Heart left ventricle (tissue), 16 donors: ENCODE results near the gene TXNRD2. TPM values are rescaled to one million over a fixed set of nuclear protein-coding genes. Genes with fewer than 3 reads are reported as not detected.

ENCODE experiments used
- ATAC-seq, 4 donors: fragments of 200-7000 bp; cut with Tn5 transposase; one replicate each; pipeline ENCODE4 v1.9.1; 2020 to 2022; ENCODE audit warnings: moderate library complexity in 4 of 4, mild to moderate bottlenecking in 3 of 4, moderate number of reproducible peaks in 1 of 4
- DNase-seq, 5 donors: peaks; one replicate each; pipeline ENCODE4 v3.0.0-alpha.2; 2020
- H3K27ac ChIP-seq, 12 donors: fragments of 200-600 bp; sonication (generic) in 4 of 12; one replicate each; pipeline versions ENCODE4 v1.5.0 to v1.8.0; 2016 to 2022; ENCODE audit warnings: mild to moderate bottlenecking in 2 of 12
- H3K27me3 ChIP-seq, 9 donors: fragments of 200-600 bp; sonication (generic) in 2 of 9; one replicate each; pipeline versions ENCODE4 v1.5.1 to v1.8.0; 2016 to 2022; ENCODE audit warnings: mild to moderate bottlenecking in 3 of 9
- H3K36me3 ChIP-seq, 9 donors: fragments of 200-600 bp; sonication (generic) in 2 of 9; one replicate each; pipeline versions ENCODE4 v1.5.0 to v1.8.0; 2018 to 2022; ENCODE audit warnings: mild to moderate bottlenecking in 2 of 9
- H3K4me1 ChIP-seq, 12 donors: fragments of 200-600 bp; sonication (generic) in 4 of 12; one replicate each; pipeline versions ENCODE4 v1.5.0 to v1.8.0; 2016 to 2022; ENCODE audit warnings: mild to moderate bottlenecking in 3 of 12
- H3K4me3 ChIP-seq, 12 donors: fragments of 200-600 bp; sonication (generic) in 4 of 12; one replicate each; pipeline versions ENCODE4 v1.5.0 to v1.8.0; 2017 to 2022; ENCODE audit warnings: mild to moderate bottlenecking in 9 of 12, moderate library complexity in 4 of 12
- H3K9me3 ChIP-seq, 12 donors: fragments of 200-600 bp; sonication (generic) in 4 of 12; one replicate each; pipeline versions ENCODE4 v1.5.0 to v1.8.0; 2016 to 2022; ENCODE audit warnings: mild to moderate bottlenecking in 1 of 12
- POLR2A ChIP-seq, 2 donors: fragments of 450-650 bp; IDR thresholded peaks; one replicate each; pipeline ENCODE4 v1.6.1; 2017; ENCODE audit warnings: antibody characterized with exemption in 2 of 2, mild to moderate bottlenecking in 2 of 2, moderate library complexity in 2 of 2
- WGBS, 4 donors: extraction: QIAGEN DNeasy Blood & Tissue Kit in 2 of 4; methylation state at CpG; one replicate each; pipeline versions ENCODE4 v1.1.5 to v1.1.7; 2013 to 2018; 5-methylcytosine and 5-hydroxymethylcytosine counted together
- intact Hi-C, 10 donors: fragments of 100-400 bp; cut with DNase I; formaldehyde crosslinking; loops; one replicate each; pipeline versions ENCODE4 v1.11.1 to v1.14.2; 2022
- polyA plus RNA-seq, 2 donors: library from polyadenylated mRNA; stranded (reverse); fragments of 200-250 nt; gene quantifications; one replicate each; pipeline ENCODE4 v1.2.3, GENCODE V29; 2013
- total RNA-seq, 9 donors: library from RNA; depleted of rRNA in 2 of 9; stranded (reverse); fragments of >200 nt in 2 of 9; fragmentation: NEBNext Ultra II Directional in 3 of 9; extraction: Animal tissue kit (Norgen Biotek cat#: 25700) in 3 of 9; gene quantifications; one replicate each; pipeline versions ENCODE4 v1.1.0 to v1.2.4, GENCODE V29; 2016 to 2023
- TF ChIP-seq, protein P1 (sequence below), 12 donors: fragments of 200-600 bp; sonication (generic) in 4 of 12; IDR thresholded peaks; one replicate each; pipeline versions ENCODE4 v1.5.0 to v1.8.0; 2018 to 2022; ENCODE audit warnings: antibody characterized with exemption in 12 of 12, mild to moderate bottlenecking in 5 of 12
- donor health status: ischemic (EF 13 %, LVEDD 7.1; RV severe dilation, severe dysfunction).
- donor health status: healthy with polysubstance abuse.
- donor health status: DM: no; HTN: yes; CAD: no.
- donor health status: DM: no; HTN: no; CAD: no.
- donor health status: ischemic (EF 25% LVEDD 6.9; RV normal size, moderate dysfunction).
- donor health status: ischemic (EF 25% LVEDD 5.7; RV mildly dilated, moderate dysfunction).
- donor health status: healthy.
- donor health status: DM: yes; HTN: yes; CAD: no.
- donor health status: ischemic (EF 35%, LVEDD 5.7; RV mildly dilated, moderate dysfunction).
- donor health status: nonischemic (EF 11% LVEDD 7.7; RV severe dilation, severe dysfunction).
- donor health status: DM: yes; HTN: yes; CAD: no.
- donor health status: PGD.
- donor health status: ischemic (EF 29% LVEDD 5.4; RV normal size, mild dysfunction).
- donor health status: nonischemic (EF 23%, LVEDD 6.1; RV moderate dilation, normal function).

TXNRD2 gene
- total and polyA plus RNA-seq, 11 donors: 23.4 to 60.2 (median 33.5) TPM

DNA sequence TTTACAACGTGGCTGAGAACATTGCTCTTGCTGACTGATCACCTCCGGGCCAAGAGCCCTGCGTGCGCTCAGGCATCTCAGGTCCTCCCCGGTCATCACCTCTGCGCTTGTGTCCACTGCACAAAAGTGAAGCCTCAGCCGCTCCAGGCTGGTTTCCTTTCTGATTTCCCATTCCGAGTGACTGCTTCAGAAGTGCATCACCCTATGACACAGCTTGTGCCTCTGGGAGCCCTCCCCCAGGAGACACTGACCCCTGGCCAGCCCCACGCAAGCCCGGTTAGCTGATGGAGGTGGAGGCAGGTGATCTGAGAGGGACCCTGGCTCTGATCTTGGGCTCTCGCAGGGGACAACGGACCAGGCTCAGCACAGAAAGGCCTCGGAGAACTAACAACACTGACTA lies 48.7 kb downstream of the TXNRD2 start:
- Histone ChIP-seq H3K27ac (peak overlapping the region in 1 of 12 donors; percentile 77), H3K4me1 (peaks cover 0 to 26% (median 10%) of the 10 kb centered on the region in 12 donors), H3K36me3 (peaks cover 0 to 47% (median 22%) of the 10 kb centered on the region in 9 donors), H3K4me3 (no peak overlapping the region), H3K27me3 (no peaks in the 10 kb centered on the region), H3K9me3 (no peaks in the 10 kb centered on the region)
- DNase-seq (no peak), ATAC-seq (no peak)
- 91 to 96% (median 91%) methylated on average over 10 to 13 of the region's 13 CpGs for WGBS, 4 donors
- no peak for TF ChIP-seq POLR2A (IDR thresholded peaks at IDR 0.05)
- intact Hi-C loops: no loop called here

DNA sequence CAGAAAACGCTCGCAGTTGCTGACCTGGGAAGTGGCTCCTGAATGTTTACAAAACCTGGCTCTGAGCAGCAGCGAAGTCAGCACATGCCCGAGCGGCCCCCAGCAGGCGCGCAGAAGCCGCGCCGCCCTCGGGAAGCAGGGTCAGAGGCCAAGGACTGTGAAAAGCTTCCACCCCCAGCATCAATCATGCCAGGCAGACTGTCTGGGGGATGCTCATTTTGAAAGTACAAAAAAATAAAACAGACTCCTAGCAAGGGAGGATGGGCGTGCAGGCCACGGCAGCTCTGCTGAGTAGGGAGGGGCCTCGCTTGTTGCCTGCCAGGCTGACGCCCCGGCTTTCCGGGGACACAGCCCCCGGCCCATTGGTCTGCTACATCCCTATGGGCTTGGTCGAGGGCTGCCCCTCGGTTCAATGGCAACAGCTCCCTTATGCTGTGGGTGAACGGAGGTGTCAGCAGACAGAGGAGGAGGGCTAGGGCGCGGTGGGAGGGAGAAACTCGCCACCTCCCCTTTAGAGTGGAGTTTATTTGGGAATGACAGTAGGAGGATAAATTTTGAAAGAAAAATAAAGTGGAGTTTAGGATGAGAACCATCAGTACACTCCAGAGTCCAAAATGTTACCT lies 49.2 kb downstream of the TXNRD2 start:
- peaks cover 0 to 43% (median 19%) of the 10 kb centered on the region in 9 donors for H3K36me3 ChIP-seq
- no peak for DNase-seq

DNA sequence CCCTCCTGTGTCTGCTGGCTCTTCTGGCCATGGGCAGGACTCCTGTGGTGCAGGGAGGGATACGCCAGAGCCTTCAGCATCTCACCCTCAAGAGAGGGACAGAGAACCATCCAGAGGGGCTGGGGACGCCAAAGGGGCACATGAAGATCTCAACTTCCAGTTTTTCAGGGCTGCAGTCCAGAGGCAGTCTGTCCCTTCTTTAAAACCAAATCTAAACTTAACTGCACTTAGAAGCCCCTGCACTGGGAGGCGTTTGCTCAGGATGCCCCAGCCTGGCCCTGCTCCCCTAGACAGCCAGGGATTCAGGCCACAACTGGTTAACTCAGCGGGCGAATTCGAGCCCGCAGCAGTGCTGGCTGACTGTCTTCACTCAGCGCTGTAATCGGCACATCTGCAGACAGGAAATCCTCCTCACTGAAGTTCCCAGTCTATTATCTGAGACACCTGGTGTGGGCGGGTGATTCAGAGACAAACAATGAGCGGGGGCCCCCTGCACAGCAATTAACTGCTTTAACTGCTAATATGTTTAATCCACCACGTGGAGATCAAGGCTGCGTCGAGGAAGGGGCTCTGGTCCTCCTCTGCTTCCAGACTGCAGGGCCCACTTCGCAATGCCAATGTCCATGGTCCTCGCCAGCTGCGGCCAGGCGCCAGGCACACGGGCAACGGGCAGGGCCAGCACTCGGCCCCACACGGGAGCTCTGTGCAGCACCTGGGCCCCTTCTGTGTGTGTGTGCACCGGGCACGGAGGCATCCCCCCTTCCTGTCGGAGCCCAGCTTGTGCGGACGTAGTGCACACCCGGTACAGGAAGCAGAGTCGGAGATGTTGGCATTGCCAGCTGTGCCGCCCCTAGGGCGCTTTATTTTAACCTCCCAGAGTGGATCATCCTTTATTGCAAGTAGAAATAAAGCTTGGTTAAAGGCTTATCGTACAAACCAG lies 50.0 kb downstream of the TXNRD2 start:
- peaks cover 0 to 39% (median 10%) of the 10 kb centered on the region in 12 donors for H3K4me1 ChIP-seq
- H3K27me3 ChIP-seq: no peaks in the 10 kb centered on the region
- ATAC-seq (peak in 2 of 4 donors; percentile 45 to 50), DNase-seq (peak in 1 of 5 donors; percentile 21)
- 45 to 50% (median 48%) methylated on average over 21 to 32 of the region's 32 CpGs for WGBS, 4 donors
- peaks cover 0 to 36% (median 19%) of the 10 kb centered on the region in 9 donors for H3K36me3 ChIP-seq
- H3K4me3 ChIP-seq: peak overlapping the region in 1 of 12 donors; percentile 40
- H3K9me3 ChIP-seq: no peaks in the 10 kb centered on the region
- H3K27ac ChIP-seq: peak overlapping the region in 1 of 12 donors; percentile 77
- intact Hi-C loops: no loop called here
- TF ChIP-seq, protein P1, sequence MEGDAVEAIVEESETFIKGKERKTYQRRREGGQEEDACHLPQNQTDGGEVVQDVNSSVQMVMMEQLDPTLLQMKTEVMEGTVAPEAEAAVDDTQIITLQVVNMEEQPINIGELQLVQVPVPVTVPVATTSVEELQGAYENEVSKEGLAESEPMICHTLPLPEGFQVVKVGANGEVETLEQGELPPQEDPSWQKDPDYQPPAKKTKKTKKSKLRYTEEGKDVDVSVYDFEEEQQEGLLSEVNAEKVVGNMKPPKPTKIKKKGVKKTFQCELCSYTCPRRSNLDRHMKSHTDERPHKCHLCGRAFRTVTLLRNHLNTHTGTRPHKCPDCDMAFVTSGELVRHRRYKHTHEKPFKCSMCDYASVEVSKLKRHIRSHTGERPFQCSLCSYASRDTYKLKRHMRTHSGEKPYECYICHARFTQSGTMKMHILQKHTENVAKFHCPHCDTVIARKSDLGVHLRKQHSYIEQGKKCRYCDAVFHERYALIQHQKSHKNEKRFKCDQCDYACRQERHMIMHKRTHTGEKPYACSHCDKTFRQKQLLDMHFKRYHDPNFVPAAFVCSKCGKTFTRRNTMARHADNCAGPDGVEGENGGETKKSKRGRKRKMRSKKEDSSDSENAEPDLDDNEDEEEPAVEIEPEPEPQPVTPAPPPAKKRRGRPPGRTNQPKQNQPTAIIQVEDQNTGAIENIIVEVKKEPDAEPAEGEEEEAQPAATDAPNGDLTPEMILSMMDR (IDR thresholded peaks at IDR 0.05): no peak
- TF ChIP-seq POLR2A (IDR thresholded peaks at IDR 0.05): no peak

More for the DNA sequence above, 49.2 kb downstream of the TXNRD2 start:
- no peaks in the 10 kb centered on the region for H3K9me3 ChIP-seq
- H3K4me3 ChIP-seq: peak overlapping the region in 1 of 12 donors; percentile 40
- 55 to 72% (median 65%) methylated on average over 23 to 24 of the region's 24 CpGs for WGBS, 4 donors
- peak overlapping the region in 1 of 12 donors; percentile 77 for H3K27ac ChIP-seq
- intact Hi-C loops: no loop called here
- peaks cover 0 to 31% (median 10%) of the 10 kb centered on the region in 12 donors for H3K4me1 ChIP-seq
- ATAC-seq: no peak
- no peak for TF ChIP-seq POLR2A (IDR thresholded peaks at IDR 0.05)
- TF ChIP-seq, protein P1 (IDR thresholded peaks at IDR 0.05): no peak
- no peaks in the 10 kb centered on the region for H3K27me3 ChIP-seq

DNA sequence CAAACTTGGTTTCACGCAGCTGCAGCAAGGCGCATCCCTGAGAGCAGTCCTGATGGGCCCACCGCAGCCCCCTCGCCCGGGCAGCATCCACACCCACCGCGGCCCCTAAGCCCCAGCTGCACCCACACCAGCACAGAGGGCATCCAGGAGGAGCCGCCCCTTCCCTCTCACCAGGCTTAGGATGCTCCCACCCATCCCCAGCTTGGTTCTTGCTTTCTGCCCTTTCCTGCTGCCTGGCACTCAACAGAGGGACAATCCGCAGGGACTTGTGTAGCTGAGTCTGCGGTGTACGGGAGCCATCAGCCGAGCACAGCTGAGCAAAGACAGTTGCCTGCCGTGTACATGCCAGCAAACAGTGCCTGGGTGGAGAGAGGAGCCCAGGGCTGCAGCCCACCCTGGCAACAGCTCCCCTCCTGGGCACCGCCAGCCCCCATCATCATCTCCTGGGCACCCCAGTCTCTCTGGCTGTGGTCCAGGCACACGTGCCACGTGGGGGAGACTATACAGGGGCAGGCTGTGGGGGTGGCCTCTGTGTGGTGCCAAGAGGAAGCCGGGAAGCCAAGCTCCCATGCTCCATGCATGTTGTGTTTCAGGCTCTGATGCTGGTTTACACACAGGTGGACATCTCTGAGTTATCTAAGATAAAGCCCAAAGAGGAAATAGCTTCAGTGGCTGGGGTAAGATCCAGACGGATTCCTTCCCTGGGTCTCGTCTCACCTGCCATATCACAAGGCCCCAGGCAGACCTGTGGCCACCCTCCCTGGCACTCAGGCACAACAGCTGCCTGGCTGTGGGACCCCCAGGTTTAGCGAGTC lies 50.9 kb downstream of the TXNRD2 start:
- DNase-seq (peak in 2 of 5 donors; percentile 15 to 44), ATAC-seq (no peak)
- Histone ChIP-seq H3K4me1 (peaks cover 0 to 47% (median 10%) of the 10 kb centered on the region in 12 donors), H3K4me3 (peak overlapping the region in 1 of 12 donors; percentile 15), H3K36me3 (peaks cover 0 to 35% (median 19%) of the 10 kb centered on the region in 9 donors), H3K27me3 (no peaks in the 10 kb centered on the region), H3K27ac (peak overlapping the region in 1 of 12 donors; percentile 77), H3K9me3 (no peaks in the 10 kb centered on the region)
- WGBS, 4 donors: 79 to 90% (median 80%) methylated on average over 15 to 20 of the region's 20 CpGs
- intact Hi-C loops: no loop called here
- TF ChIP-seq, protein P1 (IDR thresholded peaks at IDR 0.05): no peak
- TF ChIP-seq POLR2A (IDR thresholded peaks at IDR 0.05): no peak
